ENCODE data around the gene ADAMTS13. TPM values are rescaled to one million over a fixed set of nuclear protein-coding genes. Genes with fewer than 3 reads are reported as not detected.
A peak's percentile ranks its signal among the peaks of the same experiment; 100 is the strongest.

Gene ADAMTS13
- total RNA-seq, 4 donors from 2014 or later: 4.4 to 13.2 (median 5.7) TPM

DNA sequence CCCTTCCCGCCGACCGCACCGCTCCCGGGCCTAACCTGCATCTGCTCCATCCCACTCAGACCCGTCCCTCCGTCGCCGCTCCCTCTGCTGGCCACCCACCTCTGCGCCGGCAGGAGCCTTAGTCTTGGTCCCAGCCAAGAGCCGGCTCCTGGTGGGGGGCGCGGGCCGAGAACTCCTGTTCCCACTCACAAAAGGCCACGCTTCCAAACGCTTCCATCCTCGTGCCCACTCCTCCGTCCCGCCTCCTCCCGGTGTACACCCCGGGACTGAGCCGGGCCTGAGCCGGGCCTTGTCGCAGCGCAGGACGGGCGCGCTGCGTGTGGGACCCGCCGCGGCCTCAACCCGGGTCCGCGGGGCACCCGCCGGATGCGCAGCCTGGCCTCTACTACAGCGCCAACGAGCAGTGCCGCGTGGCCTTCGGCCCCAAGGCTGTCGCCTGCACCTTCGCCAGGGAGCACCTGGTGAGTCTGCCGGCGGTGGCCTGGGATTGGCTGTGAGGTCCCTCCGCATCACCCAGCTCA is 7.5 kb downstream of the ADAMTS13 start:
- H3K9me3 ChIP-seq: peaks cover 0 to 3% (median 0%) of the 10 kb centered on the region in 4 donors
- DNase-seq: peak; percentile 49 to 65 (median 63)
- H3K27me3 ChIP-seq: peaks cover 0 to 5% of the 10 kb centered on the region in 2 donors
- H3K4me1 ChIP-seq: peaks cover 0 to 15% (median 6%) of the 10 kb centered on the region in 4 donors
- TF ChIP-seq POLR2A (IDR thresholded peaks at IDR 0.05): no peak
- TF ChIP-seq, protein P1, sequence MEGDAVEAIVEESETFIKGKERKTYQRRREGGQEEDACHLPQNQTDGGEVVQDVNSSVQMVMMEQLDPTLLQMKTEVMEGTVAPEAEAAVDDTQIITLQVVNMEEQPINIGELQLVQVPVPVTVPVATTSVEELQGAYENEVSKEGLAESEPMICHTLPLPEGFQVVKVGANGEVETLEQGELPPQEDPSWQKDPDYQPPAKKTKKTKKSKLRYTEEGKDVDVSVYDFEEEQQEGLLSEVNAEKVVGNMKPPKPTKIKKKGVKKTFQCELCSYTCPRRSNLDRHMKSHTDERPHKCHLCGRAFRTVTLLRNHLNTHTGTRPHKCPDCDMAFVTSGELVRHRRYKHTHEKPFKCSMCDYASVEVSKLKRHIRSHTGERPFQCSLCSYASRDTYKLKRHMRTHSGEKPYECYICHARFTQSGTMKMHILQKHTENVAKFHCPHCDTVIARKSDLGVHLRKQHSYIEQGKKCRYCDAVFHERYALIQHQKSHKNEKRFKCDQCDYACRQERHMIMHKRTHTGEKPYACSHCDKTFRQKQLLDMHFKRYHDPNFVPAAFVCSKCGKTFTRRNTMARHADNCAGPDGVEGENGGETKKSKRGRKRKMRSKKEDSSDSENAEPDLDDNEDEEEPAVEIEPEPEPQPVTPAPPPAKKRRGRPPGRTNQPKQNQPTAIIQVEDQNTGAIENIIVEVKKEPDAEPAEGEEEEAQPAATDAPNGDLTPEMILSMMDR (IDR thresholded peaks at IDR 0.05): peak in 4 of 6 experiments; percentile 12 to 32 (median 30)
- peak overlapping the region in 1 of 4 donors; percentile 52 for H3K4me3 ChIP-seq
- H3K27ac ChIP-seq: no peak overlapping the region
- H3K36me3 ChIP-seq: no peaks in the 10 kb centered on the region

DNA sequence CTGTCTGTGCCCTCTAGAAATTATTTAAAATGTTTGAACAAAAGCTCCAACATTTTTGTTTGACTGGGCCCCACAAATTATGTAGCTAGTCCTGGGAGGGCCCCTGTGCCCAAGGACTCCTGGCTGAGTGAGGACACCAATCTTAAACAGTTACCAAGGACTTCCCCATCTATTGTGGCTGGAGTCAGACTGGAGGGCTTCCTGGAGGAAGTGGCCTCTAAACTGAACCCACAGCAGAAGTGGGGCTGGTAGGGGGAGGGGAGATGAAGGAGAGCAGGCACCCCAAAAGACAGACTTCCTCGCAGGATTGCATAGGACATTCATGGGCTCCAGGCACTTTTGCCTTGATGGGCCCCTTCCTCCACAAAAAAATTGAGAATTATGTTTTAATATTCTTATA is 8.1 kb downstream of the ADAMTS13 start:
- H3K4me3 ChIP-seq: no peak overlapping the region
- TF ChIP-seq, protein P1 (IDR thresholded peaks at IDR 0.05): no peak
- no peak for TF ChIP-seq POLR2A (IDR thresholded peaks at IDR 0.05)
- no peaks in the 10 kb centered on the region for H3K36me3 ChIP-seq
- H3K27ac ChIP-seq: no peak overlapping the region
- DNase-seq: no peak
- H3K27me3 ChIP-seq: peaks cover 0 to 5% of the 10 kb centered on the region in 2 donors
- peaks cover 0 to 3% (median 0%) of the 10 kb centered on the region in 4 donors for H3K9me3 ChIP-seq
- H3K4me1 ChIP-seq: peaks cover 0 to 15% (median 6%) of the 10 kb centered on the region in 4 donors

DNA sequence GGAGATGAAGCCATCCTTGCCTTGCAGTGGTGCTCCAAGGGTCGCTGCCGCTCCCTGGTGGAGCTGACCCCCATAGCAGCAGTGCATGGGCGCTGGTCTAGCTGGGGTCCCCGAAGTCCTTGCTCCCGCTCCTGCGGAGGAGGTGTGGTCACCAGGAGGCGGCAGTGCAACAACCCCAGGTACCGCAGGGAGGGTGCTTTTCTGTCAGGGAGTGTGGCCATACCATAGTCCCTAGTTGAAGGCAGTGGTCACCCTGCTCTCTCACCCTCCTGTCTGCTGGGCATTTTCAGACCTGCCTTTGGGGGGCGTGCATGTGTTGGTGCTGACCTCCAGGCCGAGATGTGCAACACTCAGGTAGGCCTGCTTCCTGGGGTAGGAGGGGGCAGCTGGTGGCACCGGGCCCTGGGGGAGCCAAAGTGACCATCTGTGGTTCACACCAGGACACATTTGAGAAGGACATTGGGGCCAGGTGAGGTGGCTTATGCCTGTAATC is 11.2 kb downstream of the ADAMTS13 start:
- no peak overlapping the region for H3K27ac ChIP-seq
- H3K27me3 ChIP-seq: peaks cover 0 to 3% of the 10 kb centered on the region in 2 donors
- H3K4me3 ChIP-seq: no peak overlapping the region
- no peak for DNase-seq
- H3K9me3 ChIP-seq: no peaks in the 10 kb centered on the region
- peaks cover 0 to 10% (median 3%) of the 10 kb centered on the region in 4 donors for H3K4me1 ChIP-seq
- H3K36me3 ChIP-seq: no peaks in the 10 kb centered on the region
- TF ChIP-seq POLR2A (IDR thresholded peaks at IDR 0.05): no peak
- TF ChIP-seq, protein P1 (IDR thresholded peaks at IDR 0.05): no peak

DNA sequence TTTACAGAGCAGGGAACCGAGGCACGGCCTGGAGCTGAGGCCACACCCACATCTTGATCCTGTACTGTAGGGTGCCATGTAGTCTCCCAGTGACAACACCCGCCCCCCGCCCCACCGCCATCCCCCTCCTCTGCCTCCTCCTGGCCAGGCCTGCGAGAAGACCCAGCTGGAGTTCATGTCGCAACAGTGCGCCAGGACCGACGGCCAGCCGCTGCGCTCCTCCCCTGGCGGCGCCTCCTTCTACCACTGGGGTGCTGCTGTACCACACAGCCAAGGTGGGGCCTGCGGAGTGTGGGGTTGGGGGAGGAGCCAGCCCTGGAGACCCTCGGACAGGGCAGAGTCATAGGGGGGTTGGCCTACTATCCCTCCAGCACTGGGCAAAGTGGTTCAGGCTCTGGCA is 14.5 kb downstream of the ADAMTS13 start:
- H3K4me1 ChIP-seq: no peaks in the 10 kb centered on the region
- no peak overlapping the region for H3K27ac ChIP-seq
- no peak for TF ChIP-seq POLR2A (IDR thresholded peaks at IDR 0.05)
- TF ChIP-seq, protein P1 (IDR thresholded peaks at IDR 0.05): no peak
- no peaks in the 10 kb centered on the region for H3K9me3 ChIP-seq
- no peaks in the 10 kb centered on the region for H3K27me3 ChIP-seq
- H3K4me3 ChIP-seq: no peak overlapping the region
- DNase-seq: no peak
- no peaks in the 10 kb centered on the region for H3K36me3 ChIP-seq

DNA sequence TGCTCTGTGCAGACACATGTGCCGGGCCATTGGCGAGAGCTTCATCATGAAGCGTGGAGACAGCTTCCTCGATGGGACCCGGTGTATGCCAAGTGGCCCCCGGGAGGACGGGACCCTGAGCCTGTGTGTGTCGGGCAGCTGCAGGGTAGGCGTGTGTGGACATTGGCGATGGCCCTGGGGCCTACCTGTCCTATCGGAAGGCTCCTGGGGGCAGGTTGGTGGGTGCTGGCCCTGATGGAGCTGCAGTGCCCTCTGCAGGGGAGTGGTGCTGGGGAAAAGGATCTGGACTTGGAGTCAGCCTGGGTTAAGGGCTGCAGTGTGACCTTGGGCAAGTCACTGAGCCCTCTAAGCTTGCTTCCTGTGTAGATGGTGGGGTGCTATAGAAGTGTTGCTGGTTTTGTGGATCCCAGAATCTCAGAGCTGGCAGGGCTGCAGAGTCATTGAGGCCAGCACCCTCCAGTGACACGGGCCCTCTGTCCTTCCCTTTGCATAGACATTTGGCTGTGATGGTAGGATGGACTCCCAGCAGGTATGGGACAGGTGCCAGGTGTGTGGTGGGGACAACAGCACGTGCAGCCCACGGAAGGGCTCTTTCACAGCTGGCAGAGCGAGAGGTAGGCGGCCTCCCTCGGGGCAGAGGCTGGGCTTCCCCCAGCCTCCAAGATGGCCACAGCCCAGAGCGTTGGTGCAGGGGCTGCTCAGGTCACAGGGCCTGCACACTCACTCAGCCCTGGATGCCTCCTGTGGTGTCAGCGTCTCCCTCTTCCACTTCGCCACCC is 15.8 kb downstream of the ADAMTS13 start:
- DNase-seq: no peak
- Histone ChIP-seq H3K9me3 (no peaks in the 10 kb centered on the region), H3K27me3 (no peaks in the 10 kb centered on the region), H3K4me3 (no peak overlapping the region), H3K4me1 (no peaks in the 10 kb centered on the region), H3K36me3 (no peaks in the 10 kb centered on the region), H3K27ac (no peak overlapping the region)
- TF ChIP-seq, protein P1 (IDR thresholded peaks at IDR 0.05): peak in 1 of 6 experiments; percentile 10
- TF ChIP-seq POLR2A (IDR thresholded peaks at IDR 0.05): no peak

Data from Peyer's patch (tissue), 4 donors.